Measurements from ENCODE around the gene DPY19L3. TPM values are rescaled to one million over a fixed set of nuclear protein-coding genes. Genes with fewer than 3 reads are reported as not detected.
"Not testable (repeated sequence)": the region's sequence is repeated elsewhere in the genome, so short reads cannot be mapped to it uniquely, and the experiment has no call there.

Gene DPY19L3
- polyA plus RNA-seq, 1 of the 3 experiments (the other 2 are of a cell fraction), result 25.2 TPM

GRCh38 chr19:32374362-32374761 lies 31.2 kb upstream of the DPY19L3 start:
- H3K4me1 ChIP-seq (ENCODE audit: control insufficient read depth in 1 of 2, insufficient read depth in 2 of 2, low read depth in 1 of 2, low read length in 1 of 2); H3K27me3 ChIP-seq (ENCODE audit: insufficient read depth); H2AFZ ChIP-seq (ENCODE audit: low read depth); H3K9me2 ChIP-seq; POLR2A ChIA-PET; H4K20me1 ChIP-seq (ENCODE audit: insufficient read depth); DNase-seq; H3K9me3 ChIP-seq: not testable (repeated sequence)
- Histone ChIP-seq H3K9ac (peak overlapping the region; percentile 47; the same call in 1 of the 2 replicates), H3K36me3 (replicated peaks in 1 of 2; ENCODE audit: control insufficient read depth in 1 of 2, insufficient read depth in 2 of 2, low read length in 1 of 2) (peaks cover 27 to 46% of the 10 kb centered on the region in 2 experiments), H3K4me2 (peak overlapping the region; percentile 80), H3K4me3 (ENCODE audit: low read depth in 2 of 2, low read length in 1 of 2) (peak overlapping the region in 1 of 2 experiments; percentile 17; a peak in 1 of 4 replicates), H3K27ac (ENCODE audit: low read depth in 2 of 2, low read length in 1 of 2) (peak overlapping the region in 1 of 2 experiments; percentile 92; a peak in 2 of 4 replicates), H3F3A (replicated peaks; ENCODE audit: insufficient read depth) (peaks cover 27% of the 10 kb centered on the region), H3K79me2 (ENCODE audit: insufficient read depth) (peaks cover 43% of the 10 kb centered on the region)
- WGBS (ENCODE audit: low lambda C conversion rate), result 74% methylated on average over 3 of the region's 3 CpGs
- CTCF ChIA-PET, result interaction anchor here (1.7 kb wide), 1 partner anchor 13 kb away, joined by 4 read pairs; no protein-coding TSS in a partner anchor

DNA sequence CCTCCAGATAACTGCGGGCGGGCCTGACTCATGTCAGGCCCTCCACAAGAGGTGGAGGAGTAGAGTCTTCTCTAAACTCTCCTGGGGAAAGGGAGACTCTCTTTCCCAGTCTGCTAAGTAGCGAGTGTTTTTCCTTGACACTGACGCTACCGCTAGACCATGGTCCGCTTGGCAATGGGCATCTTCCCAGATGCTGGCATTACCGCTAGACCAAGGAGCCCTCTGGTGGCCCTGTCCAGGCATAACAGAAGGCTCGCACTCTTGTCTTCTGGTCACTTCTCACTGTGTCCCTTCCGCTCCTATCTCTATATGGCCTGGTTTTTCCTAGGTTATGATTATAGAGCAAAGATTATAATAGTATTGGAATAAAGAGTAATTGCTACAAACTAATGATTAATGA lies 28.5 kb upstream of the DPY19L3 start:
- H4K20me1 ChIP-seq (ENCODE audit: insufficient read depth); H3K9ac ChIP-seq; H3K4me2 ChIP-seq; H3K4me3 ChIP-seq (ENCODE audit: low read depth in 2 of 2, low read length in 1 of 2); H2AFZ ChIP-seq (ENCODE audit: low read depth); H3K9me2 ChIP-seq; DNase-seq; H3K9me3 ChIP-seq; H3K27ac ChIP-seq (ENCODE audit: low read depth in 2 of 2, low read length in 1 of 2); H3K27me3 ChIP-seq (ENCODE audit: insufficient read depth); H3K4me1 ChIP-seq (ENCODE audit: control insufficient read depth in 1 of 2, insufficient read depth in 2 of 2, low read depth in 1 of 2, low read length in 1 of 2); POLR2A ChIA-PET: not testable (repeated sequence)
- H3K79me2 ChIP-seq (ENCODE audit: insufficient read depth), result peaks cover 27% of the 10 kb centered on the region
- peaks cover 44 to 51% of the 10 kb centered on the region in 2 experiments for H3K36me3 ChIP-seq (replicated peaks in 1 of 2; ENCODE audit: control insufficient read depth in 1 of 2, insufficient read depth in 2 of 2, low read length in 1 of 2)
- peaks cover 25% of the 10 kb centered on the region for H3F3A ChIP-seq (replicated peaks; ENCODE audit: insufficient read depth)
- 0 out of 2 replicates have a peak, but pooled peaks have one; percentile 10 for TF ChIP-seq RAD21 (IDR thresholded peaks at IDR 0.05; ENCODE audit: low read length)
- TF ChIP-seq, protein P1, sequence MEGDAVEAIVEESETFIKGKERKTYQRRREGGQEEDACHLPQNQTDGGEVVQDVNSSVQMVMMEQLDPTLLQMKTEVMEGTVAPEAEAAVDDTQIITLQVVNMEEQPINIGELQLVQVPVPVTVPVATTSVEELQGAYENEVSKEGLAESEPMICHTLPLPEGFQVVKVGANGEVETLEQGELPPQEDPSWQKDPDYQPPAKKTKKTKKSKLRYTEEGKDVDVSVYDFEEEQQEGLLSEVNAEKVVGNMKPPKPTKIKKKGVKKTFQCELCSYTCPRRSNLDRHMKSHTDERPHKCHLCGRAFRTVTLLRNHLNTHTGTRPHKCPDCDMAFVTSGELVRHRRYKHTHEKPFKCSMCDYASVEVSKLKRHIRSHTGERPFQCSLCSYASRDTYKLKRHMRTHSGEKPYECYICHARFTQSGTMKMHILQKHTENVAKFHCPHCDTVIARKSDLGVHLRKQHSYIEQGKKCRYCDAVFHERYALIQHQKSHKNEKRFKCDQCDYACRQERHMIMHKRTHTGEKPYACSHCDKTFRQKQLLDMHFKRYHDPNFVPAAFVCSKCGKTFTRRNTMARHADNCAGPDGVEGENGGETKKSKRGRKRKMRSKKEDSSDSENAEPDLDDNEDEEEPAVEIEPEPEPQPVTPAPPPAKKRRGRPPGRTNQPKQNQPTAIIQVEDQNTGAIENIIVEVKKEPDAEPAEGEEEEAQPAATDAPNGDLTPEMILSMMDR (IDR thresholded peaks at IDR 0.05), result peak; percentile 54
- 92% methylated on average over 9 of the region's 9 CpGs for WGBS (ENCODE audit: low lambda C conversion rate)
- CTCF ChIA-PET, result interaction anchor here (0.7 to 2.2 kb wide), 5 partner anchors 11 to 192 kb away, joined by 3 to 11 read pairs (median 3); partner anchors contain the start of gene DPY19L3

GRCh38 chr19:32380269-32380668 lies 25.3 kb upstream of the DPY19L3 start:
- H3K4me2 ChIP-seq, result no peak overlapping the region
- no peak overlapping the region for H2AFZ ChIP-seq (ENCODE audit: low read depth)
- H3K27me3 ChIP-seq (ENCODE audit: insufficient read depth), result no peaks in the 10 kb centered on the region
- no peak for DNase-seq
- H3K27ac ChIP-seq (ENCODE audit: low read depth in 2 of 2, low read length in 1 of 2), result no peak overlapping the region
- H3K9ac ChIP-seq, result no peak overlapping the region
- H3K9me2 ChIP-seq, result no peaks in the 10 kb centered on the region
- no peaks in the 10 kb centered on the region for H3K4me1 ChIP-seq (ENCODE audit: control insufficient read depth in 1 of 2, insufficient read depth in 2 of 2, low read depth in 1 of 2, low read length in 1 of 2)
- ChIA-PET POLR2A (no interaction called here), CTCF (no interaction called here)
- no peaks in the 10 kb centered on the region for H4K20me1 ChIP-seq (ENCODE audit: insufficient read depth)
- peaks cover 68 to 71% of the 10 kb centered on the region in 2 experiments for H3K36me3 ChIP-seq (replicated peaks in 1 of 2; ENCODE audit: control insufficient read depth in 1 of 2, insufficient read depth in 2 of 2, low read length in 1 of 2)
- TF ChIP-seq CHD2 (IDR thresholded peaks at IDR 0.05; ENCODE audit: low read length, partially characterized antibody) (no peak), JUND (IDR thresholded peaks at IDR 0.05) (no peak), RXRA (IDR thresholded peaks at IDR 0.05; ENCODE audit: borderline replicate concordance, low read depth) (no peak), RFX5 (IDR thresholded peaks at IDR 0.05; ENCODE audit: low read length) (no peak), GATA2 (CRISPR knock-in tag; IDR thresholded peaks at IDR 0.05) (no peak), YY1 (IDR thresholded peaks at IDR 0.05; ENCODE audit: low read depth) (no peak), USF1 (IDR thresholded peaks at IDR 0.05; ENCODE audit: borderline replicate concordance, low read depth) (no peak), ELF1 (IDR thresholded peaks at IDR 0.05) (no peak), FOSL2 (IDR thresholded peaks at IDR 0.05; ENCODE audit: borderline replicate concordance, low read depth) (no peak), SIN3A (IDR thresholded peaks at IDR 0.05; ENCODE audit: borderline replicate concordance, low read depth, low read length) (no peak)
- TF ChIP-seq, protein P2, sequence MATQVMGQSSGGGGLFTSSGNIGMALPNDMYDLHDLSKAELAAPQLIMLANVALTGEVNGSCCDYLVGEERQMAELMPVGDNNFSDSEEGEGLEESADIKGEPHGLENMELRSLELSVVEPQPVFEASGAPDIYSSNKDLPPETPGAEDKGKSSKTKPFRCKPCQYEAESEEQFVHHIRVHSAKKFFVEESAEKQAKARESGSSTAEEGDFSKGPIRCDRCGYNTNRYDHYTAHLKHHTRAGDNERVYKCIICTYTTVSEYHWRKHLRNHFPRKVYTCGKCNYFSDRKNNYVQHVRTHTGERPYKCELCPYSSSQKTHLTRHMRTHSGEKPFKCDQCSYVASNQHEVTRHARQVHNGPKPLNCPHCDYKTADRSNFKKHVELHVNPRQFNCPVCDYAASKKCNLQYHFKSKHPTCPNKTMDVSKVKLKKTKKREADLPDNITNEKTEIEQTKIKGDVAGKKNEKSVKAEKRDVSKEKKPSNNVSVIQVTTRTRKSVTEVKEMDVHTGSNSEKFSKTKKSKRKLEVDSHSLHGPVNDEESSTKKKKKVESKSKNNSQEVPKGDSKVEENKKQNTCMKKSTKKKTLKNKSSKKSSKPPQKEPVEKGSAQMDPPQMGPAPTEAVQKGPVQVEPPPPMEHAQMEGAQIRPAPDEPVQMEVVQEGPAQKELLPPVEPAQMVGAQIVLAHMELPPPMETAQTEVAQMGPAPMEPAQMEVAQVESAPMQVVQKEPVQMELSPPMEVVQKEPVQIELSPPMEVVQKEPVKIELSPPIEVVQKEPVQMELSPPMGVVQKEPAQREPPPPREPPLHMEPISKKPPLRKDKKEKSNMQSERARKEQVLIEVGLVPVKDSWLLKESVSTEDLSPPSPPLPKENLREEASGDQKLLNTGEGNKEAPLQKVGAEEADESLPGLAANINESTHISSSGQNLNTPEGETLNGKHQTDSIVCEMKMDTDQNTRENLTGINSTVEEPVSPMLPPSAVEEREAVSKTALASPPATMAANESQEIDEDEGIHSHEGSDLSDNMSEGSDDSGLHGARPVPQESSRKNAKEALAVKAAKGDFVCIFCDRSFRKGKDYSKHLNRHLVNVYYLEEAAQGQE (IDR thresholded peaks at IDR 0.05; ENCODE audit: low read depth, low read length), result no peak
- TF ChIP-seq, protein P3, sequence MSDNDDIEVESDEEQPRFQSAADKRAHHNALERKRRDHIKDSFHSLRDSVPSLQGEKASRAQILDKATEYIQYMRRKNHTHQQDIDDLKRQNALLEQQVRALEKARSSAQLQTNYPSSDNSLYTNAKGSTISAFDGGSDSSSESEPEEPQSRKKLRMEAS (IDR thresholded peaks at IDR 0.05; ENCODE audit: low read depth), result no peak
- TF ChIP-seq, protein P4, sequence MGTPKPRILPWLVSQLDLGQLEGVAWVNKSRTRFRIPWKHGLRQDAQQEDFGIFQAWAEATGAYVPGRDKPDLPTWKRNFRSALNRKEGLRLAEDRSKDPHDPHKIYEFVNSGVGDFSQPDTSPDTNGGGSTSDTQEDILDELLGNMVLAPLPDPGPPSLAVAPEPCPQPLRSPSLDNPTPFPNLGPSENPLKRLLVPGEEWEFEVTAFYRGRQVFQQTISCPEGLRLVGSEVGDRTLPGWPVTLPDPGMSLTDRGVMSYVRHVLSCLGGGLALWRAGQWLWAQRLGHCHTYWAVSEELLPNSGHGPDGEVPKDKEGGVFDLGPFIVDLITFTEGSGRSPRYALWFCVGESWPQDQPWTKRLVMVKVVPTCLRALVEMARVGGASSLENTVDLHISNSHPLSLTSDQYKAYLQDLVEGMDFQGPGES (IDR thresholded peaks at IDR 0.05; ENCODE audit: low read depth, low read length), result no peak
- 92% methylated on average over 3 of the region's 3 CpGs for WGBS (ENCODE audit: low lambda C conversion rate)
- no peaks in the 10 kb centered on the region for H3K9me3 ChIP-seq
- no peaks in the 10 kb centered on the region for H3F3A ChIP-seq (replicated peaks; ENCODE audit: insufficient read depth)
- H3K4me3 ChIP-seq (ENCODE audit: low read depth in 2 of 2, low read length in 1 of 2), result no peak overlapping the region
- H3K79me2 ChIP-seq (ENCODE audit: insufficient read depth), result peaks cover 20% of the 10 kb centered on the region

Measured in SK-N-SH (cell line).